T-helper 1 cell treated with Interleukin-12 subunit alpha and Interleukin-12 subunit beta and Interleukin-4 antibody, amounts not matched to agents 30 ng/mL and 1 ng/mL, for 36 hours (primary cell): Measurements from ENCODE around the gene UGT2B15. TPM values are rescaled to one million over a fixed set of nuclear protein-coding genes. Genes with fewer than 3 reads are reported as not detected.
"Not testable (repeated sequence)": the region's sequence is repeated elsewhere in the genome, so short reads cannot be mapped to it uniquely, and the experiment has no call there.

Experiments used
- intact Hi-C: fragments of 100-400 bp; cut with micrococcal nuclease; formaldehyde crosslinking; loops from one replicate; pipeline ENCODE4 v1.15.1; 2024
- total RNA-seq: library from RNA; stranded (reverse); gene quantifications from 2 replicates; pipeline ENCODE4 v1.2.3, GENCODE V29; 2022

The UGT2B15 gene
- total RNA-seq, 1 donor from 2014 or later: not detected

- intact Hi-C loops: loop anchor here (5.0 kb wide), 1 partner anchor 159 kb away; no protein-coding TSS in a partner anchor
These were observed 13.9 kb downstream of the UGT2B15 start for GRCh38 chr4:68656445-68656973.

DNA sequence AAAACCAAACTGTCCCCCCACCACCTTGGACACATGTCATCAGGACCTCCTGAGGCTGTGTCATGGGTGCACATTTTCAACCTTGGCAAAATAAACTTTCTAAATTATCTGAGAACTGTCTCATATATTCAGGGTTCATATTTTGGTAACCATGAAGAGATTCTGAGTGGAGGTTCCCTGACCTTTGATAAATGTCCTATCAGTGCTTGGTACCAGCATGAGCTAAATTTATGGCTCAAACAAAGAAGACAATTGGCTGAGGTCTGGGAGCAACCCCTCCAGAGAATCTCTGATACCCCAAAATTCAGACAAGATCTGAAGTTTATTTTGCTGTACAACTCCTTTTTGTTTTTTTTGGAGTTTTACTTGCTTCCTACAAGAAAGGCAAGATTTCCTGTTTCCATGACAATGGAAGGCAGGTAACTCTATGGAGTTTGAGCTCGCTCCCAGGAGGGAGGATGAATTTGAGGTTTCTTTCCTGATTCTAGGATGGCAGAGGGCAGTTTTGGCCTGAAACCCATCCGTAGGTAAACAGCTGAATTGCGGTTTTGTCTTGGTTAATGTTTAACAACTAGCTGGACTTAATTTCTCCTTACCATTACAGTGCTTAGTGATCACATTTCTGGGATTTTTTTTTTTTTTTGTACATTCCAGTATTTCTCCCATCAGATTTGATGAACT is 14.5 kb downstream of the UGT2B15 start:
- intact Hi-C loops: loop anchor here (5.0 kb wide), 1 partner anchor 159 kb away; no protein-coding TSS in a partner anchor

DNA sequence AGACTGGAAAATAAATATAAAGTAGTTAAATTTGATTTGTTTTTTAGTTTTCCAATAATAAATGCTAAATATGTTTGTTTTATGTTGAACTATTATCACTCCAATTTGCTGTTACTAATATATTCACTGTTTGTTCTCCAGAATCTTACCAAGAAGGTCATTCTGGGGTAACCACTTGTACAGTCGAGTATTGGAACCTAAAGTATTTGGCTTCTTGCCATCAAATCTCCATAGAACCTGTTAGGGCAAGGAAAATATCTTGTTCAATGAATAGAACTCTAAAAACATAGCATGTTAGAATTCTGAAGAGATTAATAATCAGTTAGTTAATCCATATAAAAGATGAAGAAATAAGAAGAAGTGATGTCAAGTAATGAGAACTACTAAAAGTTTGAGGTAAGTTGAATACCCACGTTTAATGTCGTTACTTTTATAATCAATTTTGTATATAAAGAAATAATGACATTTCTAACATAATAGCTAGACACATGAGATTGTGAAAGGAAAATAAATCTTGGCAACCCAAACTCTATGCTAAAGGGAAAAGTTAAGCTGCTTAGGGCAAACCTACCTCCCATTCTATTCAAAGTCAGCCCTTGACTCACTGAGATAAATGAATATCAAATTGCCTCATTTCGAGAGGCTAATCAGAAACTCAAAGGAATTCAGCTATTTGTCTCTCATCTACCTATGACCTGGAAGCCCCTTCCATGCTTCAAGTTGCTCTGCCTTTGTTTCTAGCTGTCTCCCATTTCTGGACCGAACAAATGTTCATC is 15.3 kb downstream of the UGT2B15 start:
- intact Hi-C loops: loop anchor here (5.0 kb wide), 1 partner anchor 158 kb away; no protein-coding TSS in a partner anchor

- intact Hi-C loops: no loop called here
These were observed 18.5 kb downstream of the UGT2B15 start for GRCh38 chr4:68651932-68652331.

DNA sequence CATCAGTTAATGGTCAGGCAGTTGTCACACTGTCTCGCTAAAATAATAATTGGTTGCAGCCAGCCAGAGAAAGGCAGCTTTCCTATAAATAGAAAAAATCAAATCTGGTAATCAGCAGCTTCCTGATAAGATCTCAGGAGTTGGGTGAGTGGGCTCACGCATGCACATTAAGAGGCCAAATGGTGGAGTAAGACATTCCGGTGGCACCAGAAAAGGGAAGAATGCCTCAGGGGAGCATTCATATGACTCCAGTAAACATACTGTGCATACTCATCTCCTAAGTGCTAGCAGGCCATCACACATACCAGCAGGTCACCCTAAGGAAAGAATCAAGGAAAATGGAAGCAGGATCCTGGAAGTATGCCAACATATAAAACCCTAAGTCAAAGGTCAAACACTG is 40.1 kb downstream of the UGT2B15 start:
- intact Hi-C loops: no loop called here

GRCh38 chr4:68622731-68623130 is 47.7 kb downstream of the UGT2B15 start:
- intact Hi-C loops: not testable (repeated sequence)

DNA sequence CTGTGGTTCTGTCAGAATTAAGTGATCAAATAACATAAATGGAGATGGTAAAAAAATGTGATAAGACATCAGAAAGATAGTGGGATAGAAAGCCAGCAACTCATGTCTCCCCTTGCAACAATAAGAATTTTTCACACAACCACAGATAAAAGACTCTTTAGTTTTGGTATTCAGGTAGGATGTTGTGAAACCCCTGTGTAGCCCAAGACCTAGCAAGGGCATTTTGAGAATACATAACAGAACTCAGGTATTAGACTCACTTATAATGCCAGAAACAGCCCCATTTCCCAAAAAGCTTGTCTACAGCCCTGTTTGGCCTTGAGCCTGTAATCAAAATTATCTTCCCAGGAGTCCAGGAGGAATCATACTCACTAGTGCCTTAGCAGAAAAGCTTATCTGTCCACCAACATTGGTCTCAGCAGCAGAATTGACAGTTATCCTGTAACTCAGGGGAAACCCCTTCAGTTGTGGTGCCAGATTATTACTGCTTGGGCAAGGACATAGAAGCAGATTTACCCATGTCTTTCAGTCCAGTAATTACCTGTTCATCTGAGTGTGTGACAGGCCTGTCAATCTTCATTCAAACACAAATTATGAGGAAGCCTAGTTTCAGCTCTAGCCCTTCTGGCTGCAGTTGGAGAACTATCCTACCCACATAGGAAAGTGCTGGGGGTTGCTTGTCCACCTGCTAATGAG is 53.3 kb downstream of the UGT2B15 start:
- intact Hi-C loops: no loop called here

- intact Hi-C loops: no loop called here
These were observed 54.6 kb downstream of the UGT2B15 start for GRCh38 chr4:68615699-68616422.

DNA sequence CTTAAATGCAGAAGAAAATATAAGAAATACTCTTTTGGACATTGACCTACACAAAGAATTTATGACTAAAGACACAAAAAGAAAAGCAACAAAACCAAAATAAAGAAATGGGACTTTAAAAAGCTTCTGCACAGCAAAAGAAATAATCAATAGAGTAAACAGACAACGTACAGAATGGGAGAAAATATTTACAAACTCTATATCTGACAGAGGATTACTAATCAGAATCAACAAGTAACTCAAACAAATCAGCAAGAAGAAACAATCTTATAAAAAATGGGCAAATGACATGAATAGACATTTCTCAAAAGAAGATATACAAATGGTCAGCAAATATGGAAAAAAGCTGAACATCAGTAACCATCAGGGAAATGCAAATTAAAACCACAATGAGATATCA is 56.7 kb downstream of the UGT2B15 start:
- intact Hi-C loops: no loop called here

- intact Hi-C loops: no loop called here
These were observed 64.2 kb downstream of the UGT2B15 start for GRCh38 chr4:68606240-68606639.

- intact Hi-C loops: no loop called here
These were observed 71.3 kb downstream of the UGT2B15 start for GRCh38 chr4:68599150-68599549.

- intact Hi-C loops: no loop called here
These were observed 73.0 kb downstream of the UGT2B15 start for GRCh38 chr4:68597482-68597881.

Other genes with a start within 250 kb of the UGT2B15 start
- not detected in 2 replicates for gene TMPRSS11E, start 223.2 kb downstream of the UGT2B15 start, total RNA-seq
- not detected in 2 replicates for gene UGT2B17, start 94.3 kb downstream of the UGT2B15 start, total RNA-seq
- not detected in 2 replicates for gene UGT2B10, start 145.3 kb upstream of the UGT2B15 start, total RNA-seq